MM.1S (cell line): ENCODE results near the gene CTNNAL1.

Experiments
- EZH2 ChIP-seq: fragments of 300-600 bp; sonication (generic); optimal IDR thresholded peaks from 2 replicates; pipeline ENCODE3; 2017; ENCODE audit warnings: low read depth, mild to moderate bottlenecking, antibody characterized with exemption, low read length, mixed read lengths
- EZH2phosphoT487 ChIP-seq: fragments of 300-600 bp; sonication (generic); IDR thresholded peaks from 2 replicates; pipeline ENCODE4 v1.6.1; 2018; ENCODE audit warnings: antibody characterized with exemption, low read length
- TF ChIP-seq, protein P1 (sequence below): fragments of 300-600 bp; sonication (generic); IDR thresholded peaks from 2 replicates; pipeline ENCODE4 v1.5.1; 2016; ENCODE audit warnings: antibody characterized with exemption, low read length, mixed read lengths

GRCh38 chr9:109052416-109052815 lies 39.1 kb upstream of the CTNNAL1 start:
- TF ChIP-seq, protein P1, sequence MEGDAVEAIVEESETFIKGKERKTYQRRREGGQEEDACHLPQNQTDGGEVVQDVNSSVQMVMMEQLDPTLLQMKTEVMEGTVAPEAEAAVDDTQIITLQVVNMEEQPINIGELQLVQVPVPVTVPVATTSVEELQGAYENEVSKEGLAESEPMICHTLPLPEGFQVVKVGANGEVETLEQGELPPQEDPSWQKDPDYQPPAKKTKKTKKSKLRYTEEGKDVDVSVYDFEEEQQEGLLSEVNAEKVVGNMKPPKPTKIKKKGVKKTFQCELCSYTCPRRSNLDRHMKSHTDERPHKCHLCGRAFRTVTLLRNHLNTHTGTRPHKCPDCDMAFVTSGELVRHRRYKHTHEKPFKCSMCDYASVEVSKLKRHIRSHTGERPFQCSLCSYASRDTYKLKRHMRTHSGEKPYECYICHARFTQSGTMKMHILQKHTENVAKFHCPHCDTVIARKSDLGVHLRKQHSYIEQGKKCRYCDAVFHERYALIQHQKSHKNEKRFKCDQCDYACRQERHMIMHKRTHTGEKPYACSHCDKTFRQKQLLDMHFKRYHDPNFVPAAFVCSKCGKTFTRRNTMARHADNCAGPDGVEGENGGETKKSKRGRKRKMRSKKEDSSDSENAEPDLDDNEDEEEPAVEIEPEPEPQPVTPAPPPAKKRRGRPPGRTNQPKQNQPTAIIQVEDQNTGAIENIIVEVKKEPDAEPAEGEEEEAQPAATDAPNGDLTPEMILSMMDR, result no peak
- TF ChIP-seq EZH2phosphoT487, result no peak
- no peak for TF ChIP-seq EZH2
